Measurements from ENCODE around the gene PPP1R2. TPM values are rescaled to one million over a fixed set of nuclear protein-coding genes. Genes with fewer than 3 reads are reported as not detected.
A peak's percentile ranks its signal among the peaks of the same experiment; 100 is the strongest.
"Not testable (repeated sequence)": the region's sequence is repeated elsewhere in the genome, so short reads cannot be mapped to it uniquely, and the experiment has no call there.

The PPP1R2 gene
- total RNA-seq, 2 experiments from 2014 or later, result 101 to 105 TPM

- ChIA-PET CTCF (interaction anchor here (0.6 to 4.7 kb wide), 4 partner anchors 13 to 265 kb away, joined by 3 to 36 read pairs (median 16); partner anchors contain the start of gene XXYLT1), POLR2A (no interaction called here)
- Mint-ChIP-seq H3K27me3 (no peaks in the 10 kb centered on the region), H3K36me3 (peaks cover 32% of the 10 kb centered on the region), H3K4me1 (ENCODE audit: low read depth) (peaks cover 80% of the 10 kb centered on the region), H3K4me3 (no peak overlapping the region), H3K27ac (peak overlapping the region; percentile 73), H3K9me3 (no peaks in the 10 kb centered on the region)
- no peak for DNase-seq
- intact Hi-C loops (cut with micrococcal nuclease), result loop anchor here (10.0 kb wide), 1 partner anchor 130 kb away; no protein-coding TSS in a partner anchor
Measured at GRCh38 chr3:195535293-195535692, 7.8 kb downstream of the PPP1R2 start.

- intact Hi-C loops (cut with micrococcal nuclease), result loop anchor here (1.0 to 10.0 kb wide), 2 partner anchors 9 to 128 kb away; no protein-coding TSS in a partner anchor
- H3K4me3 Mint-ChIP-seq, result no peak overlapping the region
- CTCF ChIA-PET, result interaction anchor here (1.7 to 4.1 kb wide), 4 partner anchors 9 to 262 kb away, joined by 6 to 17 read pairs (median 13); partner anchors contain the start of genes PPP1R2 and XXYLT1
Measured at GRCh38 chr3:195532834-195533233, 10.3 kb downstream of the PPP1R2 start.

GRCh38 chr3:195532345-195532744, 10.8 kb downstream of the PPP1R2 start:
- Mint-ChIP-seq H3K9me3 (no peaks in the 10 kb centered on the region), H3K36me3 (peaks cover 31% of the 10 kb centered on the region), H3K27ac (peak overlapping the region; percentile 67), H3K27me3 (no peaks in the 10 kb centered on the region), H3K4me1 (ENCODE audit: low read depth) (peaks cover 68% of the 10 kb centered on the region), H3K4me3 (no peak overlapping the region)
- DNase-seq, result no peak
- CTCF ChIA-PET, result interaction anchor here (2.6 to 4.1 kb wide), 3 partner anchors 10 to 261 kb away, joined by 10 to 17 read pairs (median 16); partner anchors contain the start of genes PPP1R2 and XXYLT1
- POLR2A ChIA-PET, result interaction anchor here (0.5 to 2.0 kb wide), 2 partner anchors 11 to 77 kb away, joined by 4 to 7 read pairs; partner anchors contain the start of gene PPP1R2
- intact Hi-C loops (cut with micrococcal nuclease), result loop anchor here (10.0 kb wide), 1 partner anchor 128 kb away; no protein-coding TSS in a partner anchor

More at GRCh38 chr3:195532834-195533233, 10.3 kb downstream of the PPP1R2 start:
- peak overlapping the region; percentile 7 for H3K27ac Mint-ChIP-seq
- no peak for DNase-seq
- POLR2A ChIA-PET, result interaction anchor here (0.5 to 2.0 kb wide), 4 partner anchors 10 to 261 kb away, joined by 3 to 7 read pairs (median 4); partner anchors contain the start of gene PPP1R2
- peaks cover 72% of the 10 kb centered on the region for H3K4me1 Mint-ChIP-seq (ENCODE audit: low read depth)
- H3K27me3 Mint-ChIP-seq, result no peaks in the 10 kb centered on the region
- H3K9me3 Mint-ChIP-seq, result no peaks in the 10 kb centered on the region
- H3K36me3 Mint-ChIP-seq, result peaks cover 28% of the 10 kb centered on the region

GRCh38 chr3:195531683-195532082, 11.4 kb downstream of the PPP1R2 start:
- Mint-ChIP-seq H3K4me1 (ENCODE audit: low read depth) (peaks cover 64% of the 10 kb centered on the region), H3K27ac (peak overlapping the region; percentile 10), H3K36me3 (peaks cover 31% of the 10 kb centered on the region), H3K27me3 (no peaks in the 10 kb centered on the region), H3K4me3 (no peak overlapping the region), H3K9me3 (no peaks in the 10 kb centered on the region)
- CTCF ChIA-PET, result interaction anchor here (2.6 to 4.1 kb wide), 3 partner anchors 9 to 261 kb away, joined by 10 to 17 read pairs (median 16); partner anchors contain the start of genes PPP1R2 and XXYLT1
- POLR2A ChIA-PET, result no interaction called here
- no peak for DNase-seq
- intact Hi-C loops (cut with micrococcal nuclease), result loop anchor here (10.0 kb wide), 1 partner anchor 127 kb away; no protein-coding TSS in a partner anchor

GRCh38 chr3:195526492-195526891, 16.6 kb downstream of the PPP1R2 start:
- intact Hi-C loops (cut with micrococcal nuclease), result no loop called here
- POLR2A ChIA-PET, result interaction anchor here (0.6 to 1.7 kb wide), 3 partner anchors 16 to 255 kb away, joined by 3 to 5 read pairs (median 3); partner anchors contain the start of gene XXYLT1

GRCh38 chr3:195524171-195524896, 18.8 kb downstream of the PPP1R2 start:
- intact Hi-C loops (cut with micrococcal nuclease), result loop anchor here (1.0 to 5.0 kb wide), 6 partner anchors 9 to 837 kb away; partner anchors contain the start of genes ACAP2, FAM43A and XXYLT1
- H3K4me1 Mint-ChIP-seq (ENCODE audit: low read depth), result peaks cover 42% of the 10 kb centered on the region
- peak overlapping the region; percentile 62 for H3K4me3 Mint-ChIP-seq
- ChIA-PET CTCF (interaction anchor here (1.2 to 10.1 kb wide), 6 partner anchors 13 to 263 kb away, joined by 3 to 277 read pairs (median 8); partner anchors contain the start of genes PPP1R2 and XXYLT1), POLR2A (interaction anchor here (1.0 to 3.9 kb wide), 4 partner anchors 13 to 253 kb away, joined by 4 to 12 read pairs (median 6); partner anchors contain the start of gene XXYLT1)
- H3K36me3 Mint-ChIP-seq, result peaks cover 32% of the 10 kb centered on the region
- H3K27me3 Mint-ChIP-seq, result no peaks in the 10 kb centered on the region
- H3K27ac Mint-ChIP-seq, result peak overlapping the region; percentile 92
- DNase-seq, result peak; percentile 70
- H3K9me3 Mint-ChIP-seq, result no peaks in the 10 kb centered on the region

More at GRCh38 chr3:195526492-195526891, 16.6 kb downstream of the PPP1R2 start:
- peaks cover 53% of the 10 kb centered on the region for H3K4me1 Mint-ChIP-seq (ENCODE audit: low read depth)
- no peaks in the 10 kb centered on the region for H3K9me3 Mint-ChIP-seq
- H3K27ac Mint-ChIP-seq, result no peak overlapping the region
- H3K36me3 Mint-ChIP-seq, result peaks cover 32% of the 10 kb centered on the region
- no peaks in the 10 kb centered on the region for H3K27me3 Mint-ChIP-seq
- CTCF ChIA-PET, result interaction anchor here (1.0 to 10.1 kb wide), 3 partner anchors 11 to 254 kb away, joined by 3 to 277 read pairs (median 11); partner anchors contain the start of genes PPP1R2 and XXYLT1
- no peak for DNase-seq
- no peak overlapping the region for H3K4me3 Mint-ChIP-seq

GRCh38 chr3:195522254-195523023, 20.7 kb downstream of the PPP1R2 start:
- intact Hi-C loops (cut with micrococcal nuclease), result loop anchor here (5.0 kb wide), 1 partner anchor 835 kb away; the partner anchor contains the start of gene FAM43A
- no peaks in the 10 kb centered on the region for H3K9me3 Mint-ChIP-seq
- peaks cover 28% of the 10 kb centered on the region for H3K36me3 Mint-ChIP-seq
- H3K27me3 Mint-ChIP-seq, result no peaks in the 10 kb centered on the region
- POLR2A ChIA-PET, result interaction anchor here (3.9 kb wide), 1 partner anchor 15 kb away, joined by 12 read pairs; no protein-coding TSS in a partner anchor
- CTCF ChIA-PET, result interaction anchor here (0.7 to 10.1 kb wide), 15 partner anchors 11 to 849 kb away, joined by 3 to 277 read pairs (median 5); partner anchors contain the start of genes PPP1R2 and XXYLT1
- no peak for DNase-seq
- peaks cover 37% of the 10 kb centered on the region for H3K4me1 Mint-ChIP-seq (ENCODE audit: low read depth)
- H3K27ac Mint-ChIP-seq, result peak overlapping the region; percentile 30
- no peak overlapping the region for H3K4me3 Mint-ChIP-seq

GRCh38 chr3:195517030-195517429, 26.1 kb downstream of the PPP1R2 start:
- POLR2A ChIA-PET, result interaction anchor here (2.4 kb wide), 1 partner anchor 247 kb away, joined by 7 read pairs; the partner anchor contains the start of gene XXYLT1
- no peak for DNase-seq
- intact Hi-C loops (cut with micrococcal nuclease), result no loop called here
- Mint-ChIP-seq H3K27ac (no peak overlapping the region), H3K4me1 (ENCODE audit: low read depth) (peaks cover 36% of the 10 kb centered on the region), H3K4me3 (no peak overlapping the region), H3K27me3 (no peaks in the 10 kb centered on the region), H3K36me3 (peaks cover 42% of the 10 kb centered on the region), H3K9me3 (no peaks in the 10 kb centered on the region)
- CTCF ChIA-PET, result interaction anchor here (0.8 to 4.3 kb wide), 2 partner anchors 246 to 383 kb away, joined by 3 to 53 read pairs; partner anchors contain the start of gene XXYLT1

GRCh38 chr3:195514610-195515235, 28.4 kb downstream of the PPP1R2 start:
- CTCF ChIA-PET, result interaction anchor here (1.2 to 4.3 kb wide), 2 partner anchors 244 to 842 kb away, joined by 4 to 53 read pairs; partner anchors contain the start of genes LSG1 and XXYLT1
- H3K27ac Mint-ChIP-seq, result peak overlapping the region; percentile 82
- H3K4me1 Mint-ChIP-seq (ENCODE audit: low read depth), result peaks cover 38% of the 10 kb centered on the region
- DNase-seq, H3K4me3 Mint-ChIP-seq, POLR2A ChIA-PET, H3K27me3 Mint-ChIP-seq, H3K9me3 Mint-ChIP-seq: not testable (repeated sequence)
- intact Hi-C loops (cut with micrococcal nuclease), result loop anchor here (1.0 to 2.0 kb wide), 2 partner anchors 10 to 244 kb away; partner anchors contain the start of gene XXYLT1
- peaks cover 50% of the 10 kb centered on the region for H3K36me3 Mint-ChIP-seq

- H3K27me3 Mint-ChIP-seq, result no peaks in the 10 kb centered on the region
- ChIA-PET POLR2A (interaction anchor here (0.6 kb wide), 1 partner anchor 76 kb away, joined by 4 read pairs; no protein-coding TSS in a partner anchor), CTCF (interaction anchor here (0.6 to 1.1 kb wide), 2 partner anchors 97 to 242 kb away, joined by 3 read pairs; partner anchors contain the start of gene XXYLT1)
- H3K27ac Mint-ChIP-seq, result no peak overlapping the region
- no peaks in the 10 kb centered on the region for H3K9me3 Mint-ChIP-seq
- no peak overlapping the region for H3K4me3 Mint-ChIP-seq
- intact Hi-C loops (cut with micrococcal nuclease), result no loop called here
- DNase-seq, result no peak
- H3K36me3 Mint-ChIP-seq, result peaks cover 52% of the 10 kb centered on the region
- H3K4me1 Mint-ChIP-seq (ENCODE audit: low read depth), result peaks cover 44% of the 10 kb centered on the region
Measured at GRCh38 chr3:195512798-195513345, 30.3 kb downstream of the PPP1R2 start.
